ENCODE results near the gene HDHD5. TPM values are rescaled to one million over a fixed set of nuclear protein-coding genes. Genes with fewer than 3 reads are reported as not detected.

HDHD5 gene
- total and polyA plus RNA-seq, 10 of the 15 experiments (the other 5 are each of a cell fraction or from before 2014, with no cell fraction given): 1.7 to 68.0 (median 49.9) TPM

DNA sequence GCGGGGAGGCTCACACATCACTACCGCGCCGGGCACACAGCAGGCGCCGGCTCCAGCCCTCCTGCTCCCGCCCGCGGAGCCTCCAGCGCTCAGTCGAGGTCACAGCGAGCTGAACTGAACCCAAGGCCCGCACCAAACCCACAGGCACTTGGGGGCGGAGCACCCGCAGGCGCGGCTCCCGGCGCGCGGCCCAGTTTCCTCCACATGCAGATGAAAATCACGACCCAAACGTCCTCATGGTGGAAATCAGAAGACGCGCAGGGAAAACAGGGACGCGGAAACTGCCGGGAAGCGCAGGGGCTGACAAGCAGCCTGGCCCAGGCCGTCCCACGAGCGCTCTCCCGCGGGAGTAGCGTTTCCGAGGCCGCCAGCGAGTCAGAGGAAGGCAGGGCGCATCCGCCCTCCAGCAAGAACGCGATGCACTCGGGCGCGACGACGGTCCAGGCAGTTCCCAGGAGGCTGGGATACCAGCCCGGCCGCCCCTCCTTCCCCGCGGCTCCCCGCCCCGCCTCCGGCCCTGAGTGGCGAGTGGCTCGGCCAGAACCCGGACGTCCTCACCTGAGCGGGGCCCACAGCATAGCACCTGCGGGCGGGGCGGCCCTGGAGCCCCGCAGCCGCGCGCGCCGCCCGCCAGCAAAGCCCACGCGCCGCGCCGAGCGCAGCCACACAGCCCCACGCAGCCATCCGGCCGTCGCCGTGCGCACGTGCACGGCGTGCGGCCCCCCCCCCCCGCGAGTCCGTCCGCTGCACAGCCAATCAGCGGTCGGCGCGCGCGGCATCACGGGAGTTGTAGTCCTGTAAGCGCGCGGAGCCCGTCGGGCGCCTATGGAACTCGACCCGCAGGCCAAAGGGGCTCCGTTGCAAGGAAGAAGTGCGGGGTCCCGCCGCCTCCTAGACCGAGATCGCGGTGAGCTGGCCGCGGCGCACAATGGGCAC lies at the start of gene HDHD5 (continued):
- TF ChIP-seq NRF1 (conservative IDR thresholded peaks at IDR 0.05; ENCODE audit: low read depth, low read length) (peak; percentile 26; the same call in 1 of the 2 replicates), SUZ12 (IDR thresholded peaks at IDR 0.05; ENCODE audit: unreplicated experiment) (no peak), SREBF1 (IDR thresholded peaks at IDR 0.05; ENCODE audit: low read length) (0 out of 2 replicates have a peak, but pooled peaks have one; percentile 29), GATAD2B (conservative IDR thresholded peaks at IDR 0.05; ENCODE audit: low read depth) (peak; percentile 38), MEF2A (IDR thresholded peaks at IDR 0.05; ENCODE audit: insufficient read depth, low read depth, low read length) (no peak), TAF1 (IDR thresholded peaks at IDR 0.05; ENCODE audit: borderline replicate concordance, low read depth, low read length) (0 out of 2 replicates have a peak, but pooled peaks have one; percentile 15), REST (IDR thresholded peaks at IDR 0.05; ENCODE audit: low read depth, low read length) (0 out of 2 replicates have a peak, but pooled peaks have one; percentile 18), ZNF274 (IDR thresholded peaks at IDR 0.05; ENCODE audit: insufficient read depth, insufficient read length) (no peak), NFYB (IDR thresholded peaks at IDR 0.05; ENCODE audit: insufficient read depth, low read depth, low read length) (peak; percentile 93), CREB1 (IDR thresholded peaks at IDR 0.05; ENCODE audit: low read depth) (peak; percentile 50; the same call in 1 of the 2 replicates), NBN (IDR thresholded peaks at IDR 0.05) (0 out of 2 replicates have a peak, but pooled peaks have one; percentile 26), BCL11A (IDR thresholded peaks at IDR 0.05; ENCODE audit: low read depth, low read length) (no peak), STAT1 (conservative IDR thresholded peaks at IDR 0.05) (0 out of 2 replicates have a peak, but pooled peaks have one; percentile 39), GABPA (IDR thresholded peaks at IDR 0.05; ENCODE audit: low read depth) (no peak), PRDM15 (CRISPR knock-in tag; IDR thresholded peaks at IDR 0.05) (no peak), RUNX3 (IDR thresholded peaks at IDR 0.05; ENCODE audit: low read length) (peak; percentile 28; the same call in 1 of the 2 replicates), POLR2AphosphoS5 (IDR thresholded peaks at IDR 0.05; ENCODE audit: low read length) (0 out of 2 replicates have a peak, but pooled peaks have one; percentile 26), SIX5 (IDR thresholded peaks at IDR 0.05; ENCODE audit: low read depth, low read length, severe bottlenecking) (peak; percentile 73), SMC3 (IDR thresholded peaks at IDR 0.05; ENCODE audit: borderline replicate concordance, low read length) (no peak), NR2F1 (conservative IDR thresholded peaks at IDR 0.05) (no peak; the same call in 1 of the 2 replicates)
- TF ChIP-seq, protein P1, sequence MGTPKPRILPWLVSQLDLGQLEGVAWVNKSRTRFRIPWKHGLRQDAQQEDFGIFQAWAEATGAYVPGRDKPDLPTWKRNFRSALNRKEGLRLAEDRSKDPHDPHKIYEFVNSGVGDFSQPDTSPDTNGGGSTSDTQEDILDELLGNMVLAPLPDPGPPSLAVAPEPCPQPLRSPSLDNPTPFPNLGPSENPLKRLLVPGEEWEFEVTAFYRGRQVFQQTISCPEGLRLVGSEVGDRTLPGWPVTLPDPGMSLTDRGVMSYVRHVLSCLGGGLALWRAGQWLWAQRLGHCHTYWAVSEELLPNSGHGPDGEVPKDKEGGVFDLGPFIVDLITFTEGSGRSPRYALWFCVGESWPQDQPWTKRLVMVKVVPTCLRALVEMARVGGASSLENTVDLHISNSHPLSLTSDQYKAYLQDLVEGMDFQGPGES (IDR thresholded peaks at IDR 0.05): peak; percentile 45
